ENCODE data around the gene DMRTB1. TPM values are rescaled to one million over a fixed set of nuclear protein-coding genes. Genes with fewer than 3 reads are reported as not detected.
A peak's percentile ranks its signal among the peaks of the same experiment; 100 is the strongest.

DMRTB1 gene
- total RNA-seq, 6 experiments from 2014 or later: not detected

- Histone ChIP-seq H3K27ac (no peak overlapping the region), H3K36me3 (no peaks in the 10 kb centered on the region), H3K4me3 (no peak overlapping the region), H3K4me1 (no peaks in the 10 kb centered on the region), H3K9me3 (no peaks in the 10 kb centered on the region), H3K27me3 (no peaks in the 10 kb centered on the region)
- ATAC-seq: no peak
- intact Hi-C loops (cut with DNase I): no loop called here
- WGBS (ENCODE audit: insufficient coverage, low coverage, low lambda C conversion rate, missing lambda C conversion rate): 48% methylated on average over 6 of the region's 7 CpGs
- TF ChIP-seq POLR2A (IDR thresholded peaks at IDR 0.05) (no peak), CTCF (IDR thresholded peaks at IDR 0.05) (no peak)
- no peak for DNase-seq
Observed at GRCh38 chr1:53475664-53476063, 16.5 kb downstream of the DMRTB1 start.

- H3K9me3 ChIP-seq: no peaks in the 10 kb centered on the region
- no peak overlapping the region for H3K4me3 ChIP-seq
- ATAC-seq (no peak), DNase-seq (peak in 1 of 3 donors; percentile 16)
- WGBS (ENCODE audit: insufficient coverage, low coverage, low lambda C conversion rate, missing lambda C conversion rate): 68% methylated on average over 4 of the region's 8 CpGs
- H3K27me3 ChIP-seq: no peaks in the 10 kb centered on the region
- H3K36me3 ChIP-seq: no peaks in the 10 kb centered on the region
- intact Hi-C loops (cut with DNase I): no loop called here
- TF ChIP-seq POLR2A (IDR thresholded peaks at IDR 0.05) (no peak), CTCF (IDR thresholded peaks at IDR 0.05) (no peak)
- H3K4me1 ChIP-seq: no peaks in the 10 kb centered on the region
- H3K27ac ChIP-seq: no peak overlapping the region
Observed at GRCh38 chr1:53476579-53476978, 17.4 kb downstream of the DMRTB1 start.

GRCh38 chr1:53477651-53478501 is 18.7 kb downstream of the DMRTB1 start:
- Histone ChIP-seq H3K36me3 (no peaks in the 10 kb centered on the region), H3K9me3 (no peaks in the 10 kb centered on the region), H3K27me3 (no peaks in the 10 kb centered on the region), H3K4me1 (no peaks in the 10 kb centered on the region), H3K4me3 (no peak overlapping the region), H3K27ac (no peak overlapping the region)
- TF ChIP-seq POLR2A (IDR thresholded peaks at IDR 0.05) (no peak), CTCF (IDR thresholded peaks at IDR 0.05) (no peak)
- DNase-seq (no peak), ATAC-seq (no peak)
- intact Hi-C loops (cut with DNase I): no loop called here
- 67% methylated on average over 6 of the region's 12 CpGs for WGBS (ENCODE audit: insufficient coverage, low coverage, low lambda C conversion rate, missing lambda C conversion rate)

GRCh38 chr1:53478502-53478818 is 19.3 kb downstream of the DMRTB1 start:
- intact Hi-C loops (cut with DNase I): no loop called here
- DNase-seq (no peak), ATAC-seq (no peak)
- Histone ChIP-seq H3K4me1 (no peaks in the 10 kb centered on the region), H3K27me3 (no peaks in the 10 kb centered on the region), H3K4me3 (no peak overlapping the region), H3K9me3 (no peaks in the 10 kb centered on the region), H3K36me3 (no peaks in the 10 kb centered on the region), H3K27ac (no peak overlapping the region)
- TF ChIP-seq POLR2A (IDR thresholded peaks at IDR 0.05) (no peak), CTCF (IDR thresholded peaks at IDR 0.05) (no peak)
- WGBS (ENCODE audit: insufficient coverage, low coverage, low lambda C conversion rate, missing lambda C conversion rate): 73% methylated on average over 2 of the region's 2 CpGs

All from right lobe of liver (tissue), 6 donors.